IPS-15b (cell line): ENCODE data around the gene LEPROT.
"Not testable (repeated sequence)": the region's sequence is repeated elsewhere in the genome, so short reads cannot be mapped to it uniquely, and the experiment has no call there.

Experiments
- H3K27me3 ChIP-seq: one replicate; pipeline ENCODE4 v1.6.1; 2013; ENCODE audit warnings: low read length; ENCODE audit not compliant: control insufficient read depth, insufficient read depth
- H3K36me3 ChIP-seq: one replicate; pipeline ENCODE4 v1.6.1; 2013; ENCODE audit warnings: low read length; ENCODE audit not compliant: control insufficient read depth, insufficient read depth
- H3K4me1 ChIP-seq: one replicate; pipeline ENCODE4 v1.6.1; 2013; ENCODE audit warnings: mild to moderate bottlenecking, low read length; ENCODE audit not compliant: control insufficient read depth, insufficient read depth
- H3K4me3 ChIP-seq: one replicate; pipeline ENCODE4 v1.5.1; 2013; ENCODE audit warnings: low read depth, low read length
- H3K9ac ChIP-seq: one replicate; pipeline ENCODE4 v1.6.1; 2013; ENCODE audit warnings: low read depth, mild to moderate bottlenecking, low read length
- H3K9me3 ChIP-seq: one replicate; pipeline ENCODE4 v1.6.1; 2013; ENCODE audit warnings: mild to moderate bottlenecking, low read length; ENCODE audit not compliant: control insufficient read depth, insufficient read depth

The LEPROT gene

DNA sequence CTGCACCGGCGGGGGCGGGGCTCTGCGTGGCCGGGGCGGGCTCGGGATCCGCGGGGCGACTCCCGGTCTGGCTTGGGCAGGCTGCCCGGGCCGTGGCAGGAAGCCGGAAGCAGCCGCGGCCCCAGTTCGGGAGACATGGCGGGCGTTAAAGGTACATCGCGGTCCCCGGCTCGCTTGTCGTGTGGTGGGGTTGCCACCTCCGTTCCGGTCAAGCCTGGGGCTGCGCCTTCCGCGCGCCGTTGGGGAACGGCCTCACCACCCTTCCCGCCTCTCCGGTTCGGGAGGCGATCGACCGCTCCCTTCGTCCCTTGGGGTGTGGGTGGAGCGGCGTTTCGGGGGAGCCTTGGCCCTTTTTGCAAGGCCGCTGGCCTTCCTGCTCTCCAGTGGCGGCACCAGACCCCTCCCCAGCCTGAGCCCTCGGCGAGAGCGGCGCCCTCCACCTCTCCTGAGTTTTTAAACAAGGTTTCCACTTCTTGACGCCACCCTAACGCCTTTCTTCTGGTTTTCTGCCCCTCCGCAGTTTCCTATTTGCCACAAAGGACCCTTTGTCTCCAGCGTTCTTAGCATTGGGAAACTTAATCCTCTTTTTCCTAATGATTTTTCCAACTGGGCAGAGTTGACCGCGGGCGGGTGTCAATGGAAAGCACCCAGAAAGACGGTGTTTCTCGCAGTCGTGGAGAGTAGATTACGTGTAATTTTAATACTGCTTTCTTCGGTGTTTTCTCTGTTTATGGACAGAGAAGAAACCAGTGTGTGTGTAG is at the start of gene LEPROT, which contains the start of gene LEPR:
TSS of gene LEPROT (plus strand) at position 79 of the 761 bp plus-strand sequence. CDS start at position 136, 57 bp downstream.
TSS of gene LEPR (plus strand) at position 79 of the 761 bp plus-strand sequence. CDS start 144,898 bp downstream, outside the sequence.
- Histone ChIP-seq H3K9me3 (no peaks in the 10 kb centered on the region), H3K27me3 (no peaks in the 10 kb centered on the region), H3K4me3 (peak within 1 kb of the TSS; percentile 88), H3K9ac (peak within 1 kb of the TSS; percentile 84), H3K4me1 (peaks cover 15% of the 10 kb centered on the region), H3K36me3 (no peaks in the 10 kb centered on the region)

DNA sequence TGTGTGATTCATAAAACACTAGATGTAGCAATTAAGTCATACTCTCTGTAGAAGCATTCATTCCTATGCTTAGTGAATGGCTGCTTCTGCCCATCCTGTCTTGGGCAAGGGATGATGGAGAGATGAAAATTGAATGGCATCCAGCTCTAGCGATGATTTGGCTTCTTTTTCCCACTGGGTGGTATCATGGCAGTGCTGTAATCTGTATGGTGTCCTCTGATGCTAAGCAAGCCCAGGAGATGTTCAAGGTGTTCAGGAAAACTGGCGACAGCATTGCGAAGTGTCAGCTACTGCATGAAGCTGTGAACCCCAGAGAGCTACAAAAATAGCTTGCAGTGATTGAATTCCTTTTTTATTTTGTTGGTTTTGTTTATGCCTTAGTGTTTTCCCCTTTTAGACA is 48.9 kb upstream of the LEPROT start:
- Histone ChIP-seq H3K9me3 (no peaks in the 10 kb centered on the region), H3K36me3 (no peaks in the 10 kb centered on the region), H3K4me3 (no peak overlapping the region), H3K27me3 (no peaks in the 10 kb centered on the region), H3K4me1 (no peaks in the 10 kb centered on the region), H3K9ac (no peak overlapping the region)

DNA sequence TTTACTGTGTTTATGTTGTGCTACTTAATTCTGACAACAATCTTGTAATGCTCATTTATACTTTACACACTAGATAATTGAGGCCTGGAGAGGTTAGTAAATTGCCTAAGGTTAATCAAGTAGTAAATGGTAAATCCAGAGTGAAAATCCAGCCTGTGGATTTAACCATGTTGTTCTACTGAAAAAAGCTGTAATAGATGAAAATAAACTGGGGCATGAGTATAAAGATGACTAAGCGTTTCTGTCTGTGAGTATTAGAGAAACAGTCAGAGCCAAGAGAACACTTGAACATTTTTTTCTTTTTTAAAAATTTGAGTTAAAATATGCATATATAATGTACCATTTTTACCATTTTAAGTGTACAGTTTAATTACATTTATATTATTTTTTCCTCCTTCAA is 47.9 kb upstream of the LEPROT start:
- Histone ChIP-seq H3K9ac (no peak overlapping the region), H3K4me1 (no peaks in the 10 kb centered on the region), H3K9me3 (no peaks in the 10 kb centered on the region), H3K27me3 (no peaks in the 10 kb centered on the region), H3K36me3 (no peaks in the 10 kb centered on the region), H3K4me3 (no peak overlapping the region)

DNA sequence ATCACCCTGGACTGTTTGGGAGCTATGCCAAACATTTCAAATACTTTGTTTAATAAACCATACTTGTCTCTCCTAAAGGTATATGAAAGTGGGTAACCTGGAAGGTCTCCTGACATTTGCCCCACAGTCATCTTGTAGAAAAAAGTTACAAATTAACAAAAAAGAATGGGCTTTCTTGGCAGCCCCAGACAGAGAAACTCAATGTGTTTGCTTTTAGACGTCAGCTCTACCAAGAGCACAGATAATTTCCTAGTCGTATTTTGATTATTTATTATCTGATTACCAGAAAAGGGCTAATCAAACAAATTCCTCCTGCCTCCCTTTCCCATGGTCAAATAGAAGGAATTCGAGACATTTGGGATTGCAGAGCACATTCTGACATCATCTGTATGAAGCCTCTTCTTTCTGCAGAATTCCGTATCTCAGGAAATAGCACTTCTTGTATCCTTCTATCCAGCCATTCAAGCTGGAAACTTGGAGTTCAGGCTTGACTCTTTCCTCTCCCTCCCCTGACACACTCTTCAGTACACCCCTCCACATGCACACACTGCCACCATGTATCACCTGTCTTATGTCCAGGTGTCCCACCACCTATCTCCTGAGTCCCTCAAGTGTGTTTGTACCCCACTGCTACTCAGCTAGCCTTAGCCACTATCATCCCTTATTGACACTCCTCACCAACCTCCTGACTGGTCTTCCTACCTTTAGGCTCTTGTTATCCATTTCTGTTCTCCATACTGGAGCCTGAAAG is 42.8 kb upstream of the LEPROT start:
- no peaks in the 10 kb centered on the region for H3K9me3 ChIP-seq
- no peak overlapping the region for H3K9ac ChIP-seq
- no peaks in the 10 kb centered on the region for H3K36me3 ChIP-seq
- H3K4me1 ChIP-seq: no peaks in the 10 kb centered on the region
- no peak overlapping the region for H3K4me3 ChIP-seq
- no peaks in the 10 kb centered on the region for H3K27me3 ChIP-seq

DNA sequence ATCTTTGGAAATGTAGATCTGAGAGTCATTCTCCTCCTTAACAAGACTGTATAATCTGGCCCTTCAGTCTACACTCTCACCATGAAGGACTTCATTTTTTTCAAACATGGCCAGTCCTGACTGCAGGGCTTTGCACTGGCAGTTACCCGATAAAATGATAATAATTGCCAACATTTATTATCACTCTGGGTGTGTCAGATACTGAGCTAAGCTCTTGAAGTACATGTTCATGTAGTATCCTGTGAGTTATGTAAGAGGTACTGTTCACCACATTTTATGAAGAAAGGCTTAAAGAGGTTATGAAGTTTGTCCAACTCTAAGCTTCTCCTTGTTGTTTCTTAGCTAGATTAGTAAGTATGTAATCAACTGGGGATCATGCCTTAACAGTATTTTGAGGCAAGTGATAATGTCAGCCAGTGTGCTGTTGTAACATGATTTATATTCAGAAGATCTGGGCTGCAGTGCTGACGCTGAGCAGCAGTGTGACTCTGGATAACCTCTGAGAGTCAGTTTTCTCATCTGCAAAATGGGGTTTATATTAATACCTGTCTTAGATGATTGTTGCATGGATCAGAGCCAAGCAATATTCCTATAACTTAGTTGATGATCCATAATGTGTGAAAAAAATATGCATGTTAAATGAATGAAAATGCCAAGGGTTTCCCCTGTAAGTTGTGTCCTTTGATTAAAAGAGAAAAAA is 42.1 kb upstream of the LEPROT start:
- Histone ChIP-seq H3K9me3 (no peaks in the 10 kb centered on the region), H3K27me3 (no peaks in the 10 kb centered on the region), H3K4me1 (no peaks in the 10 kb centered on the region), H3K4me3 (no peak overlapping the region), H3K36me3 (no peaks in the 10 kb centered on the region), H3K9ac (no peak overlapping the region)

GRCh38 chr1:65384426-65384825 is 36.0 kb upstream of the LEPROT start:
- not testable (repeated sequence) for H3K36me3 ChIP-seq, H3K27me3 ChIP-seq, H3K9me3 ChIP-seq, H3K9ac ChIP-seq, H3K4me1 ChIP-seq, H3K4me3 ChIP-seq

- Histone ChIP-seq H3K9ac (no peak overlapping the region), H3K36me3 (no peaks in the 10 kb centered on the region), H3K9me3 (no peaks in the 10 kb centered on the region), H3K4me1 (no peaks in the 10 kb centered on the region), H3K4me3 (no peak overlapping the region), H3K27me3 (no peaks in the 10 kb centered on the region)
Measured at GRCh38 chr1:65386439-65386838, 34.0 kb upstream of the LEPROT start.

GRCh38 chr1:65387821-65388220 is 32.6 kb upstream of the LEPROT start:
- Histone ChIP-seq H3K9me3 (no peaks in the 10 kb centered on the region), H3K9ac (no peak overlapping the region), H3K27me3 (no peaks in the 10 kb centered on the region), H3K36me3 (no peaks in the 10 kb centered on the region), H3K4me3 (no peak overlapping the region), H3K4me1 (no peaks in the 10 kb centered on the region)

GRCh38 chr1:65388908-65389695 is 31.4 kb upstream of the LEPROT start:
- Histone ChIP-seq H3K9ac (no peak overlapping the region), H3K27me3 (no peaks in the 10 kb centered on the region), H3K4me1 (no peaks in the 10 kb centered on the region), H3K4me3 (no peak overlapping the region), H3K9me3 (no peaks in the 10 kb centered on the region), H3K36me3 (no peaks in the 10 kb centered on the region)

- Histone ChIP-seq H3K36me3 (no peaks in the 10 kb centered on the region), H3K9ac (no peak overlapping the region), H3K4me3 (no peak overlapping the region), H3K27me3 (no peaks in the 10 kb centered on the region), H3K4me1 (peaks cover 3% of the 10 kb centered on the region), H3K9me3 (no peaks in the 10 kb centered on the region)
Measured at GRCh38 chr1:65392497-65392896, 28.0 kb upstream of the LEPROT start.

DNA sequence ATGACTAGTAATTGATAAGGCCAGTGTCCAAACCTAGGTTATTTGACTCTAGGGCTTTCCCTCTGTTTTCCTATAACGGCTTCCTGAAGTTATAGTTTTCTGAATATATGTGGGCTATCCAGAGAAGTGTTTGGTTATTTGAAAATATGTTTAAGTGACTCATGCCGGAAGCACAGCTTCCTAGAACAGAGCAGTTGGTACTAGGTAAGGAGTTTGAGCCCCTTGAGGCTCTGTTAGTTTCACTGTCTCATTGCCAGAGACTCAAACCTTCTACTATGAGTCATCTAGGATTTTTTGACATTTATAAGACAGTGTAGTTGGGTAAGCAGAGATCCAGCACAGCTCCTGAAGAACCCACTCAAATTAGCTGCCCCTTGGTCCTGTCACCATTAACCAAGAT is 27.1 kb upstream of the LEPROT start:
- no peaks in the 10 kb centered on the region for H3K9me3 ChIP-seq
- no peak overlapping the region for H3K9ac ChIP-seq
- H3K4me3 ChIP-seq: no peak overlapping the region
- H3K36me3 ChIP-seq: no peaks in the 10 kb centered on the region
- no peaks in the 10 kb centered on the region for H3K27me3 ChIP-seq
- H3K4me1 ChIP-seq: peaks cover 3% of the 10 kb centered on the region
